T-helper 2 cell treated with Interferon-gamma antibody and Interleukin-4, amounts not matched to agents 100 ng/mL and 5 ng/mL, for 36 hours (primary cell): ENCODE data around the gene GADD45B. TPM values are rescaled to one million over a fixed set of nuclear protein-coding genes. Genes with fewer than 3 reads are reported as not detected.
"Not testable (repeated sequence)": the region's sequence is repeated elsewhere in the genome, so short reads cannot be mapped to it uniquely, and the experiment has no call there.

Experiments
- intact Hi-C: fragments of 100-400 bp; cut with micrococcal nuclease; formaldehyde crosslinking; loops from one replicate; pipeline ENCODE4 v1.15.1; 2023
- total RNA-seq: library from RNA; stranded (reverse); gene quantifications from 2 replicates; pipeline ENCODE4 v1.2.3, GENCODE V29; 2022

Gene GADD45B
- total RNA-seq, 1 donor from 2014 or later: 40.1 TPM

GRCh38 chr19:2468596-2468995 lies 7.3 kb upstream of the GADD45B start:
- intact Hi-C loops: no loop called here

- intact Hi-C loops: no loop called here
Measured at GRCh38 chr19:2469102-2469914, 6.6 kb upstream of the GADD45B start.

- intact Hi-C loops: not testable (repeated sequence)
Measured at GRCh38 chr19:2469915-2470200, 6.1 kb upstream of the GADD45B start.

- intact Hi-C loops: loop anchor here (1.0 to 5.0 kb wide), 6 partner anchors 105 to 563 kb away; no protein-coding TSS in a partner anchor
Measured at GRCh38 chr19:2474232-2475017, 1.5 kb upstream of the GADD45B start.

GRCh38 chr19:2475018-2475701 lies 767 bp upstream of the GADD45B start:
- intact Hi-C loops: loop anchor here (5.0 kb wide), 3 partner anchors 272 to 562 kb away; no protein-coding TSS in a partner anchor

GRCh38 chr19:2476451-2477140 lies 669 bp downstream of the GADD45B start:
- intact Hi-C loops: loop anchor here (1.0 to 5.0 kb wide), 5 partner anchors 77 to 561 kb away; no protein-coding TSS in a partner anchor

- intact Hi-C loops: loop anchor here (5.0 kb wide), 3 partner anchors 270 to 560 kb away; no protein-coding TSS in a partner anchor
Measured at GRCh38 chr19:2477141-2477710, 1.3 kb downstream of the GADD45B start.

GRCh38 chr19:2477732-2478191 lies 1.8 kb downstream of the GADD45B start:
- intact Hi-C loops: loop anchor here (5.0 kb wide), 3 partner anchors 270 to 560 kb away; no protein-coding TSS in a partner anchor

- intact Hi-C loops: loop anchor here (5.0 kb wide), 3 partner anchors 269 to 559 kb away; no protein-coding TSS in a partner anchor
Measured at GRCh38 chr19:2478278-2478755, 2.4 kb downstream of the GADD45B start.

- intact Hi-C loops: loop anchor here (5.0 kb wide), 3 partner anchors 268 to 558 kb away; no protein-coding TSS in a partner anchor
Measured at GRCh38 chr19:2478756-2479555, 3.0 kb downstream of the GADD45B start.

GRCh38 chr19:2479556-2480194 lies 3.7 kb downstream of the GADD45B start:
- intact Hi-C loops: loop anchor here (5.0 kb wide), 3 partner anchors 268 to 558 kb away; no protein-coding TSS in a partner anchor

- intact Hi-C loops: no loop called here
Measured at GRCh38 chr19:2481466-2481865, 5.5 kb downstream of the GADD45B start.

GRCh38 chr19:2482354-2483038 lies 6.6 kb downstream of the GADD45B start:
- intact Hi-C loops: no loop called here

- intact Hi-C loops: no loop called here
Measured at GRCh38 chr19:2483084-2483483, 7.2 kb downstream of the GADD45B start.

- intact Hi-C loops: no loop called here
Measured at GRCh38 chr19:2483484-2484151, 7.7 kb downstream of the GADD45B start.

- intact Hi-C loops: no loop called here
Measured at GRCh38 chr19:2484178-2484937, 8.4 kb downstream of the GADD45B start.

GRCh38 chr19:2485428-2485827 lies 9.5 kb downstream of the GADD45B start:
- intact Hi-C loops: no loop called here
